ENCODE data around the gene RAPGEF1.

- TF ChIP-seq CTCF (conservative IDR thresholded peaks at IDR 0.05; ENCODE audit: low read depth, low read length), result no peak
- no peak for TF ChIP-seq EZH2 (IDR thresholded peaks at IDR 0.05; ENCODE audit: borderline replicate concordance, low read depth, low read length, poor library complexity, severe bottlenecking)
Observed at GRCh38 chr9:131740898-131741297, 1.0 kb upstream of the RAPGEF1 start.

Data from A673 (cell line).